ENCODE data around the gene PABPC1L. TPM values are rescaled to one million over a fixed set of nuclear protein-coding genes. Genes with fewer than 3 reads are reported as not detected.
A peak's percentile ranks its signal among the peaks of the same experiment; 100 is the strongest.

Gene PABPC1L
- total and polyA plus RNA-seq, 2 of the 13 experiments (the other 11 are each of a cell fraction or from before 2014, with no cell fraction given), result 30.8 to 252 TPM

GRCh38 chr20:44896583-44896982 lies 13.3 kb upstream of the PABPC1L start (continued):
- TF ChIP-seq BCLAF1 (IDR thresholded peaks at IDR 0.05) (no peak), POLR2G (IDR thresholded peaks at IDR 0.05; ENCODE audit: low read depth, low read length) (no peak), NRL (CRISPR knock-in tag; IDR thresholded peaks at IDR 0.05; ENCODE audit: borderline replicate concordance) (no peak), MLLT10 (CRISPR knock-in tag; IDR thresholded peaks at IDR 0.05) (no peak), ETV6 (CRISPR knock-in tag; conservative IDR thresholded peaks at IDR 0.05) (no peak), MAFK (conservative IDR thresholded peaks at IDR 0.05 in 1 of 2, IDR thresholded peaks at IDR 0.05 in 1 of 2; ENCODE audit: low read length in 2 of 2) (no peak), ZBTB7A (CRISPR knock-in tag; IDR thresholded peaks at IDR 0.05) (no peak), NCOA5 (CRISPR knock-in tag; IDR thresholded peaks at IDR 0.05) (no peak), KLF11 (CRISPR knock-in tag; IDR thresholded peaks at IDR 0.05) (no peak), MIER3 (CRISPR knock-in tag; IDR thresholded peaks at IDR 0.05; ENCODE audit: borderline replicate concordance) (peak; percentile 42; the same call in 1 of the 2 replicates), PHF5A (CRISPR knock-in tag; IDR thresholded peaks at IDR 0.05; ENCODE audit: low read depth, unreplicated experiment) (no peak), PHF21A (CRISPR knock-in tag; IDR thresholded peaks at IDR 0.05) (no peak), CBX5 (CRISPR knock-in tag; IDR thresholded peaks at IDR 0.05; ENCODE audit: borderline replicate concordance) (no peak), THAP7 (CRISPR knock-in tag; IDR thresholded peaks at IDR 0.05) (no peak), LCORL (IDR thresholded peaks at IDR 0.05) (peak; percentile 22; the same call in 1 of the 2 replicates), LCORL (CRISPR knock-in tag; IDR thresholded peaks at IDR 0.05) (peak; percentile 86), MED1 (CRISPR knock-in tag; IDR thresholded peaks at IDR 0.05) (peak; percentile 65; the same call in 1 of the 2 replicates), ZNF160 (CRISPR knock-in tag; IDR thresholded peaks at IDR 0.05) (no peak)
- TF ChIP-seq, protein P1, sequence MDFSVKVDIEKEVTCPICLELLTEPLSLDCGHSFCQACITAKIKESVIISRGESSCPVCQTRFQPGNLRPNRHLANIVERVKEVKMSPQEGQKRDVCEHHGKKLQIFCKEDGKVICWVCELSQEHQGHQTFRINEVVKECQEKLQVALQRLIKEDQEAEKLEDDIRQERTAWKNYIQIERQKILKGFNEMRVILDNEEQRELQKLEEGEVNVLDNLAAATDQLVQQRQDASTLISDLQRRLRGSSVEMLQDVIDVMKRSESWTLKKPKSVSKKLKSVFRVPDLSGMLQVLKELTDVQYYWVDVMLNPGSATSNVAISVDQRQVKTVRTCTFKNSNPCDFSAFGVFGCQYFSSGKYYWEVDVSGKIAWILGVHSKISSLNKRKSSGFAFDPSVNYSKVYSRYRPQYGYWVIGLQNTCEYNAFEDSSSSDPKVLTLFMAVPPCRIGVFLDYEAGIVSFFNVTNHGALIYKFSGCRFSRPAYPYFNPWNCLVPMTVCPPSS (IDR thresholded peaks at IDR 0.05), result no peak
- TF ChIP-seq, protein P2, sequence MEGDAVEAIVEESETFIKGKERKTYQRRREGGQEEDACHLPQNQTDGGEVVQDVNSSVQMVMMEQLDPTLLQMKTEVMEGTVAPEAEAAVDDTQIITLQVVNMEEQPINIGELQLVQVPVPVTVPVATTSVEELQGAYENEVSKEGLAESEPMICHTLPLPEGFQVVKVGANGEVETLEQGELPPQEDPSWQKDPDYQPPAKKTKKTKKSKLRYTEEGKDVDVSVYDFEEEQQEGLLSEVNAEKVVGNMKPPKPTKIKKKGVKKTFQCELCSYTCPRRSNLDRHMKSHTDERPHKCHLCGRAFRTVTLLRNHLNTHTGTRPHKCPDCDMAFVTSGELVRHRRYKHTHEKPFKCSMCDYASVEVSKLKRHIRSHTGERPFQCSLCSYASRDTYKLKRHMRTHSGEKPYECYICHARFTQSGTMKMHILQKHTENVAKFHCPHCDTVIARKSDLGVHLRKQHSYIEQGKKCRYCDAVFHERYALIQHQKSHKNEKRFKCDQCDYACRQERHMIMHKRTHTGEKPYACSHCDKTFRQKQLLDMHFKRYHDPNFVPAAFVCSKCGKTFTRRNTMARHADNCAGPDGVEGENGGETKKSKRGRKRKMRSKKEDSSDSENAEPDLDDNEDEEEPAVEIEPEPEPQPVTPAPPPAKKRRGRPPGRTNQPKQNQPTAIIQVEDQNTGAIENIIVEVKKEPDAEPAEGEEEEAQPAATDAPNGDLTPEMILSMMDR (CRISPR knock-in tag; IDR thresholded peaks at IDR 0.05), result no peak
- TF ChIP-seq, protein P3, sequence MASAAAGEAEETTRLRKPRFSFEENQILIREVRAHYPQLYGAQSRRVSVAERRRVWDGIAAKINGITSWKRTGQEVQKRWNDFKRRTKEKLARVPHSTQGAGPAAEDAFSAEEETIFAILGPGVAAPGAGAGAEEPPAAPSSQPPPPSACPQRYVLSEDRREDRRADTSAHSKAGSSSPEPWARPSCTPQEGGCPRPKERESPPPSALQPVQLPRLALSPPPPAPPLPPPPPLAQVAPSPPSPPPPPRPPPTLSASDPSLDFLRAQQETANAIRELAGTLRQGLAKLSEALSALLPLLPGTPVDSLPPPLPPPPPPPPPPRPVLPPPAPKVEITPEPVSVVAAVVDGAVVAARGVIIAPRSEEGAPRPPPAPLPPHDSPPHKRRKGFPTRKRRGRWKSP (CRISPR knock-in tag; IDR thresholded peaks at IDR 0.05), result no peak
- TF ChIP-seq, protein P4, sequence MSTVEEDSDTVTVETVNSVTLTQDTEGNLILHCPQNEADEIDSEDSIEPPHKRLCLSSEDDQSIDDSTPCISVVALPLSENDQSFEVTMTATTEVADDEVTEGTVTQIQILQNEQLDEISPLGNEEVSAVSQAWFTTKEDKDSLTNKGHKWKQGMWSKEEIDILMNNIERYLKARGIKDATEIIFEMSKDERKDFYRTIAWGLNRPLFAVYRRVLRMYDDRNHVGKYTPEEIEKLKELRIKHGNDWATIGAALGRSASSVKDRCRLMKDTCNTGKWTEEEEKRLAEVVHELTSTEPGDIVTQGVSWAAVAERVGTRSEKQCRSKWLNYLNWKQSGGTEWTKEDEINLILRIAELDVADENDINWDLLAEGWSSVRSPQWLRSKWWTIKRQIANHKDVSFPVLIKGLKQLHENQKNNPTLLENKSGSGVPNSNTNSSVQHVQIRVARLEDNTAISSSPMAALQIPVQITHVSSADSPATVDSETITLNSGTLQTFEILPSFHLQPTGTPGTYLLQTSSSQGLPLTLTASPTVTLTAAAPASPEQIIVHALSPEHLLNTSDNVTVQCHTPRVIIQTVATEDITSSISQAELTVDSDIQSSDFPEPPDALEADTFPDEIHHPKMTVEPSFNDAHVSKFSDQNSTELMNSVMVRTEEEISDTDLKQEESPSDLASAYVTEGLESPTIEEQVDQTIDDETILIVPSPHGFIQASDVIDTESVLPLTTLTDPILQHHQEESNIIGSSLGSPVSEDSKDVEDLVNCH (CRISPR knock-in tag; IDR thresholded peaks at IDR 0.05), result no peak

Data from HepG2 (cell line).